PC-9 (cell line): ENCODE data around the gene KLHL15.

ENCODE experiments used
- CTCF ChIP-seq: fragments of 200-600 bp; sonication (generic); conservative IDR thresholded peaks from 2 replicates; pipeline ENCODE4 v1.6.1; 2017; ENCODE audit warnings: mixed run types, antibody characterized with exemption, mild to moderate bottlenecking, moderate library complexity
- EZH2 ChIP-seq: fragments of 200-600 bp; sonication (generic); IDR thresholded peaks from 2 replicates; pipeline ENCODE4 v1.8.0; 2017; ENCODE audit warnings: antibody characterized with exemption, low read depth

- TF ChIP-seq EZH2 (no peak), CTCF (no peak)
Measured at GRCh38 chrX:23952391-23952790, 74.6 kb downstream of the KLHL15 start.
